BE2C (cell line): ENCODE measurements around the gene PREX1.

Experiments
- DNase-seq: peaks from one replicate; pipeline ENCODE4 v3.0.0-alpha.2; 2020
- H3K27me3 ChIP-seq: fragments of 250-450 bp; sonication (Bioruptor Pico); 2 replicates; pipeline ENCODE4 v1.5.1; 2020; ENCODE audit warnings: mild to moderate bottlenecking
- H3K36me3 ChIP-seq: fragments of 250-450 bp; sonication (Bioruptor Pico); 2 replicates; pipeline ENCODE4 v1.5.1; 2020; ENCODE audit warnings: mild to moderate bottlenecking
- H3K4me1 ChIP-seq: fragments of 250-450 bp; sonication (Bioruptor Pico); 2 replicates; pipeline ENCODE4 v1.5.1; 2020
- H3K4me3 ChIP-seq: 2 replicates; pipeline ENCODE4 v1.5.1; 2011; ENCODE audit warnings: low read depth, low read length
- H3K9me3 ChIP-seq: fragments of 250-450 bp; sonication (Bioruptor Pico); 2 replicates; pipeline ENCODE4 v1.5.1; 2020
- CTCF ChIP-seq: IDR thresholded peaks from 2 replicates; pipeline ENCODE4 v1.5.1; 2012; ENCODE audit warnings: mild to moderate bottlenecking, low read depth, low read length

The PREX1 gene

GRCh38 chr20:48682529-48683363 is 145.1 kb downstream of the PREX1 start:
- Histone ChIP-seq H3K4me1 (peaks cover 50% of the 10 kb centered on the region), H3K9me3 (no peaks in the 10 kb centered on the region), H3K36me3 (no peaks in the 10 kb centered on the region), H3K4me3 (peak overlapping the region; percentile 35), H3K27me3 (no peaks in the 10 kb centered on the region)
- peak; percentile 97 for DNase-seq
- no peak for TF ChIP-seq CTCF

DNA sequence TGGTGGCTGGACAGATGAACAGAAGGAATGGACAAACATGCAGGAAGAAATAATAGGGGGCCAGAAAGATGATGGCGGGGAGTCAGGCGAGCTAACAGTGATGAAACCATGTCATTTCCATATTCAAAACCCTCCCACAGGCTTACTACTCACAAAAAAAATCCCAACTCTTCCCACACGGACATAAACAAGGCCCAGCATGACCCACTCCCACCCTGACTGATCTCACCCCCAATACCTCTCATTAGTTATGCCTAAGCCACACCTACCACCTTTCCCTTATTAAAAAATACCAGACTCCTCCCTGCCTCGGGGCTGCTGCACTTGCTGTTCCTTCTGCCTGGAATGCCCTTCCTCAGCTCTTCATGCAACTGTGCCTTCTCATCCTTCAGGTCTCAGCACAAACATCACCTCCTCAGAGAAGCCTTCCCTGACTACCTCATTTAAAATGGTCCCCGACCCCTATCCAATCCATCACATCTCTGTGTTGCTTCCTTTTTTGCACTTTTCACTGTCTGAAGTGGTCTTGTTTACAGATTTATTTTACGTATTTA is 145.8 kb downstream of the PREX1 start:
- Histone ChIP-seq H3K36me3 (no peaks in the 10 kb centered on the region), H3K4me1 (peaks cover 48% of the 10 kb centered on the region), H3K4me3 (peak overlapping the region; percentile 35), H3K27me3 (no peaks in the 10 kb centered on the region), H3K9me3 (no peaks in the 10 kb centered on the region)
- TF ChIP-seq CTCF = no peak
- DNase-seq = no peak

- H3K9me3 ChIP-seq = no peaks in the 10 kb centered on the region
- peaks cover 42% of the 10 kb centered on the region for H3K4me1 ChIP-seq
- no peak overlapping the region for H3K4me3 ChIP-seq
- no peak for DNase-seq
- no peak for TF ChIP-seq CTCF
- no peaks in the 10 kb centered on the region for H3K36me3 ChIP-seq
- no peaks in the 10 kb centered on the region for H3K27me3 ChIP-seq
Measured at GRCh38 chr20:48681201-48681872, 146.5 kb downstream of the PREX1 start.

DNA sequence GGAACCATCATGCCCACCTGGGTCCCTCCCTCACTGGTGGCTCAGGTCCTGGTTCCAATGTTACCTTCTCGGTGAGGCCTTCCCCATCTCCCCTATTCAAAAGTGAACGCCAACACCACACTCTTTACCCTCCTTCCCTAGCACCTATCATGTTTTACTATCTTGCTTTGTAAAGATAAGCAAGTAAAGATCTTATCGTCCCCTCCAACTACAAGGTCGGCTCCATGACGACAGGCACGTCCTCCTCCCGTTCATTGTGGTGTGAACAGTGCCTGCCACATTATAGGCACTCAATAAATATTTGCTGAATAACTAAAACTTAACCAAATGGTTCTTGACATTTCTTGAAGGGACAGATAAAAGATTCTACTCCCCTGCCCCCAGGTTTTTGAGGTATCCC is 147.1 kb downstream of the PREX1 start:
- no peak overlapping the region for H3K4me3 ChIP-seq
- no peaks in the 10 kb centered on the region for H3K27me3 ChIP-seq
- H3K4me1 ChIP-seq = peaks cover 35% of the 10 kb centered on the region
- no peak for DNase-seq
- no peaks in the 10 kb centered on the region for H3K36me3 ChIP-seq
- TF ChIP-seq CTCF = no peak
- H3K9me3 ChIP-seq = no peaks in the 10 kb centered on the region

- no peaks in the 10 kb centered on the region for H3K36me3 ChIP-seq
- no peaks in the 10 kb centered on the region for H3K27me3 ChIP-seq
- no peak overlapping the region for H3K4me3 ChIP-seq
- TF ChIP-seq CTCF = no peak
- no peaks in the 10 kb centered on the region for H3K9me3 ChIP-seq
- DNase-seq = peak; percentile 59
- peaks cover 24% of the 10 kb centered on the region for H3K4me1 ChIP-seq
Measured at GRCh38 chr20:48679599-48679998, 148.2 kb downstream of the PREX1 start.

DNA sequence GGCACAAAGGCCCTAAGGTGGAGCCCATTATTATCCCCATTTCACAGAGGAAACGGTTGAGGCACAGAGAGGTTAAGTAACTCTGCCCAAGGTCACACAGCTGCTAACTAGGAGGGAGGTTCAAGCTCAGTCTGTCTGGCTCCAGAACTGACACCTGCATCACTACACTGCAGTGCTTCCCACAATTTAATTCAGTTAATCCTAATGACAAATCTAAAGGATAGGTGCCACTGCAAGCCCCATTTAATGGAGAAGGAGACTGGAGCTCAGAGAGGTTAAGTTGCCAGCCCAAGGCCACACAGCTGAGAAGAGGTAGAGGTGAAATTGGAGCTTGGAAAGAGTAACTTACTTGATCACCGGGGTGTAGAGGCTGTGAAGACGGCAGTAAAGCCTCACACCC is 148.8 kb downstream of the PREX1 start:
- no peaks in the 10 kb centered on the region for H3K27me3 ChIP-seq
- H3K4me3 ChIP-seq = no peak overlapping the region
- no peak for DNase-seq
- H3K9me3 ChIP-seq = no peaks in the 10 kb centered on the region
- H3K4me1 ChIP-seq = peaks cover 23% of the 10 kb centered on the region
- H3K36me3 ChIP-seq = no peaks in the 10 kb centered on the region
- TF ChIP-seq CTCF = no peak
